ENCODE measurements around the gene NAE1.

NAE1 gene

GRCh38 chr16:66776457-66776856, 54.3 kb downstream of the NAE1 start:
- no peak for TF ChIP-seq CTCF (IDR thresholded peaks at IDR 0.05; ENCODE audit: borderline replicate concordance, control extremely low read depth, extremely low read depth, insufficient read depth, missing control alignments)
- in situ Hi-C loops (cut with MboI; ENCODE audit: low sequenced_read_pairs, unreplicated experiment): no loop called here
- DNase-seq (ENCODE audit: low spot score): no peak

GRCh38 chr16:66774981-66775380, 55.8 kb downstream of the NAE1 start:
- TF ChIP-seq CTCF (IDR thresholded peaks at IDR 0.05; ENCODE audit: borderline replicate concordance, control extremely low read depth, extremely low read depth, insufficient read depth, missing control alignments): no peak
- DNase-seq (ENCODE audit: low spot score): no peak
- in situ Hi-C loops (cut with MboI; ENCODE audit: low sequenced_read_pairs, unreplicated experiment): no loop called here

- no peak for DNase-seq (ENCODE audit: low spot score)
- TF ChIP-seq CTCF (IDR thresholded peaks at IDR 0.05; ENCODE audit: borderline replicate concordance, control extremely low read depth, extremely low read depth, insufficient read depth, missing control alignments): no peak
- in situ Hi-C loops (cut with MboI; ENCODE audit: low sequenced_read_pairs, unreplicated experiment): no loop called here
Measured at GRCh38 chr16:66758086-66758485, 72.7 kb downstream of the NAE1 start.

GRCh38 chr16:66754819-66755218, 76.0 kb downstream of the NAE1 start:
- no peak for DNase-seq (ENCODE audit: low spot score)
- TF ChIP-seq CTCF (IDR thresholded peaks at IDR 0.05; ENCODE audit: borderline replicate concordance, control extremely low read depth, extremely low read depth, insufficient read depth, missing control alignments): no peak
- in situ Hi-C loops (cut with MboI; ENCODE audit: low sequenced_read_pairs, unreplicated experiment): no loop called here

GRCh38 chr16:66754211-66754610, 76.6 kb downstream of the NAE1 start:
- DNase-seq (ENCODE audit: low spot score): no peak
- no peak for TF ChIP-seq CTCF (IDR thresholded peaks at IDR 0.05; ENCODE audit: borderline replicate concordance, control extremely low read depth, extremely low read depth, insufficient read depth, missing control alignments)

GRCh38 chr16:66752958-66753357, 77.8 kb downstream of the NAE1 start:
- in situ Hi-C loops (cut with MboI; ENCODE audit: low sequenced_read_pairs, unreplicated experiment): no loop called here
- TF ChIP-seq CTCF (IDR thresholded peaks at IDR 0.05; ENCODE audit: borderline replicate concordance, control extremely low read depth, extremely low read depth, insufficient read depth, missing control alignments): no peak
- DNase-seq (ENCODE audit: low spot score): no peak

More at GRCh38 chr16:66754211-66754610, 76.6 kb downstream of the NAE1 start:
- in situ Hi-C loops (cut with MboI; ENCODE audit: low sequenced_read_pairs, unreplicated experiment): no loop called here
